ENCODE results near the gene ZNF789. TPM values are rescaled to one million over a fixed set of nuclear protein-coding genes. Genes with fewer than 3 reads are reported as not detected.

The ZNF789 gene
- total and polyA plus RNA-seq, 9 of the 15 experiments (the other 6 are each of a cell fraction or from before 2014, with no cell fraction given): 6.1 to 57.0 (median 24.8) TPM

DNA sequence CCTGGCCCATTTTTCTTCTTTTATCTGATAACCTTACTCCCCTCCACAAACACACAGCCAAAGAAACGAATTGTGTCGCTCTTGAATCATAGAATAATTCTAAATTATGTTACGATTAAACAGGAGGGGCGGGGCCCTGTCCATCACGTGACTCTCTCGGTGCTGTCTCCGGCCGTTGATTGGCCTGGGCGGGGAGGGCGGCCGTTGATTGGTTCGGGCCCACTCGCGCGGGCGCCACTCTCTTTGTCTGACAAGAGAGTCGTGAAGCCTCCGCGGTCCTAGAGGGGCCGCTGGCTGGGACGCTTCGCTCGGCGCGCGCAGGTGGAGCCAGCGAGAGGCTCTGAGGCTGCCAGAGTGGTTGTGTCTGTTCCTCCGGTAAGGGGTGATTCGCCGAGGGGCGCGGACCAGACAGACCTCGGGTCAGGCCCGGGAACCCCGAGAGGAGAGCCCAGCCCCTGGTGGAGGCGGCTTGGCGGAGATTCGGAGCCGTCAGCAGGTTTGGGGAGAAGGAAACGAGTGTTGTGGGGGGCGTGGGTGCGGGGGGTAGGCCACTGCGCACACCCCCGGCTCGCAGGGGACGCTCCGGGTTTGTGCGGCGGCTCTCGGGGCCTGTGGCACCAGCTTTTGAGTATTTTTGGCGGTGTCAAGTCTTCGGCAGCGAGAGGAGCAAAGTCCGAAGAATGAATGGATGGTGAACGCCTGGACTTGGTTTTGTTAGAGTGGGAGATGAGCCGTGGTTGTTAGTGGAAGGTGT, at the start of gene ZNF789 (continued):
- TF ChIP-seq, protein P1, sequence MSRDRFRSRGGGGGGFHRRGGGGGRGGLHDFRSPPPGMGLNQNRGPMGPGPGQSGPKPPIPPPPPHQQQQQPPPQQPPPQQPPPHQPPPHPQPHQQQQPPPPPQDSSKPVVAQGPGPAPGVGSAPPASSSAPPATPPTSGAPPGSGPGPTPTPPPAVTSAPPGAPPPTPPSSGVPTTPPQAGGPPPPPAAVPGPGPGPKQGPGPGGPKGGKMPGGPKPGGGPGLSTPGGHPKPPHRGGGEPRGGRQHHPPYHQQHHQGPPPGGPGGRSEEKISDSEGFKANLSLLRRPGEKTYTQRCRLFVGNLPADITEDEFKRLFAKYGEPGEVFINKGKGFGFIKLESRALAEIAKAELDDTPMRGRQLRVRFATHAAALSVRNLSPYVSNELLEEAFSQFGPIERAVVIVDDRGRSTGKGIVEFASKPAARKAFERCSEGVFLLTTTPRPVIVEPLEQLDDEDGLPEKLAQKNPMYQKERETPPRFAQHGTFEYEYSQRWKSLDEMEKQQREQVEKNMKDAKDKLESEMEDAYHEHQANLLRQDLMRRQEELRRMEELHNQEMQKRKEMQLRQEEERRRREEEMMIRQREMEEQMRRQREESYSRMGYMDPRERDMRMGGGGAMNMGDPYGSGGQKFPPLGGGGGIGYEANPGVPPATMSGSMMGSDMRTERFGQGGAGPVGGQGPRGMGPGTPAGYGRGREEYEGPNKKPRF (IDR thresholded peaks at IDR 0.05; ENCODE audit: low read depth, low read length): no peak
- TF ChIP-seq FIP1L1 (IDR thresholded peaks at IDR 0.05; ENCODE audit: low read depth, low read length, poor library complexity, severe bottlenecking) (peak; percentile 92), NFRKB (IDR thresholded peaks at IDR 0.05; ENCODE audit: low read depth) (peak; percentile 85), KDM1A (IDR thresholded peaks at IDR 0.05) (no peak; a peak in 1 of 4 replicates), ELF2 (CRISPR knock-in tag; IDR thresholded peaks at IDR 0.05) (no peak), XRCC3 (IDR thresholded peaks at IDR 0.05) (no peak), CCNT2 (IDR thresholded peaks at IDR 0.05; ENCODE audit: borderline replicate concordance, extremely low read depth, insufficient read length, low read depth, low read length) (peak; percentile 89), RBM17 (IDR thresholded peaks at IDR 0.05; ENCODE audit: borderline replicate concordance, low read depth, low read length) (no peak), ZNF282 (CRISPR knock-in tag; IDR thresholded peaks at IDR 0.05) (no peak), ERF (CRISPR knock-in tag; IDR thresholded peaks at IDR 0.05) (no peak), TAL1 (IDR thresholded peaks at IDR 0.05) (no peak), ZBTB7A (IDR thresholded peaks at IDR 0.05; ENCODE audit: borderline replicate concordance, control insufficient read depth, low read depth, low read length) (peak; percentile 73; the same call in 1 of the 2 replicates), KLF13 (tag; IDR thresholded peaks at IDR 0.05; ENCODE audit: borderline replicate concordance, low read depth) (peak; percentile 56; the same call in 1 of the 2 replicates), SMARCE1 (IDR thresholded peaks at IDR 0.05) (no peak), POLR2H (tag; IDR thresholded peaks at IDR 0.05; ENCODE audit: low read depth) (no peak; the same call in none of the 2 replicates), TFAM (CRISPR knock-in tag; conservative IDR thresholded peaks at IDR 0.05) (no peak)
- TF ChIP-seq, protein P2, sequence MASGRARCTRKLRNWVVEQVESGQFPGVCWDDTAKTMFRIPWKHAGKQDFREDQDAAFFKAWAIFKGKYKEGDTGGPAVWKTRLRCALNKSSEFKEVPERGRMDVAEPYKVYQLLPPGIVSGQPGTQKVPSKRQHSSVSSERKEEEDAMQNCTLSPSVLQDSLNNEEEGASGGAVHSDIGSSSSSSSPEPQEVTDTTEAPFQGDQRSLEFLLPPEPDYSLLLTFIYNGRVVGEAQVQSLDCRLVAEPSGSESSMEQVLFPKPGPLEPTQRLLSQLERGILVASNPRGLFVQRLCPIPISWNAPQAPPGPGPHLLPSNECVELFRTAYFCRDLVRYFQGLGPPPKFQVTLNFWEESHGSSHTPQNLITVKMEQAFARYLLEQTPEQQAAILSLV (tag; IDR thresholded peaks at IDR 0.05): no peak
- TF ChIP-seq, protein P3, sequence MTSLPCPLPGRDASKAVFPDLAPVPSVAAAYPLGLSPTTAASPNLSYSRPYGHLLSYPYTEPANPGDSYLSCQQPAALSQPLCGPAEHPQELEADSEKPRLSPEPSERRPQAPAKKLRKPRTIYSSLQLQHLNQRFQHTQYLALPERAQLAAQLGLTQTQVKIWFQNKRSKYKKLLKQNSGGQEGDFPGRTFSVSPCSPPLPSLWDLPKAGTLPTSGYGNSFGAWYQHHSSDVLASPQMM (CRISPR knock-in tag; IDR thresholded peaks at IDR 0.05): no peak
- TF ChIP-seq, protein P4, sequence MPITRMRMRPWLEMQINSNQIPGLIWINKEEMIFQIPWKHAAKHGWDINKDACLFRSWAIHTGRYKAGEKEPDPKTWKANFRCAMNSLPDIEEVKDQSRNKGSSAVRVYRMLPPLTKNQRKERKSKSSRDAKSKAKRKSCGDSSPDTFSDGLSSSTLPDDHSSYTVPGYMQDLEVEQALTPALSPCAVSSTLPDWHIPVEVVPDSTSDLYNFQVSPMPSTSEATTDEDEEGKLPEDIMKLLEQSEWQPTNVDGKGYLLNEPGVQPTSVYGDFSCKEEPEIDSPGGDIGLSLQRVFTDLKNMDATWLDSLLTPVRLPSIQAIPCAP (CRISPR knock-in tag; IDR thresholded peaks at IDR 0.05; ENCODE audit: borderline replicate concordance): no peak
- TF ChIP-seq, protein P5, sequence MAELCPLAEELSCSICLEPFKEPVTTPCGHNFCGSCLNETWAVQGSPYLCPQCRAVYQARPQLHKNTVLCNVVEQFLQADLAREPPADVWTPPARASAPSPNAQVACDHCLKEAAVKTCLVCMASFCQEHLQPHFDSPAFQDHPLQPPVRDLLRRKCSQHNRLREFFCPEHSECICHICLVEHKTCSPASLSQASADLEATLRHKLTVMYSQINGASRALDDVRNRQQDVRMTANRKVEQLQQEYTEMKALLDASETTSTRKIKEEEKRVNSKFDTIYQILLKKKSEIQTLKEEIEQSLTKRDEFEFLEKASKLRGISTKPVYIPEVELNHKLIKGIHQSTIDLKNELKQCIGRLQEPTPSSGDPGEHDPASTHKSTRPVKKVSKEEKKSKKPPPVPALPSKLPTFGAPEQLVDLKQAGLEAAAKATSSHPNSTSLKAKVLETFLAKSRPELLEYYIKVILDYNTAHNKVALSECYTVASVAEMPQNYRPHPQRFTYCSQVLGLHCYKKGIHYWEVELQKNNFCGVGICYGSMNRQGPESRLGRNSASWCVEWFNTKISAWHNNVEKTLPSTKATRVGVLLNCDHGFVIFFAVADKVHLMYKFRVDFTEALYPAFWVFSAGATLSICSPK (IDR thresholded peaks at IDR 0.05; ENCODE audit: borderline replicate concordance): no peak
- TF ChIP-seq, protein P6, sequence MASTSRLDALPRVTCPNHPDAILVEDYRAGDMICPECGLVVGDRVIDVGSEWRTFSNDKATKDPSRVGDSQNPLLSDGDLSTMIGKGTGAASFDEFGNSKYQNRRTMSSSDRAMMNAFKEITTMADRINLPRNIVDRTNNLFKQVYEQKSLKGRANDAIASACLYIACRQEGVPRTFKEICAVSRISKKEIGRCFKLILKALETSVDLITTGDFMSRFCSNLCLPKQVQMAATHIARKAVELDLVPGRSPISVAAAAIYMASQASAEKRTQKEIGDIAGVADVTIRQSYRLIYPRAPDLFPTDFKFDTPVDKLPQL (IDR thresholded peaks at IDR 0.05; ENCODE audit: extremely low read depth, insufficient read length): no peak

Data from K562 (cell line).